Right atrium auricular region (tissue), 2 donors: ENCODE results near the gene SLC2A4RG. TPM values are rescaled to one million over a fixed set of nuclear protein-coding genes. Genes with fewer than 3 reads are reported as not detected.
A peak's percentile ranks its signal among the peaks of the same experiment; 100 is the strongest.

ENCODE experiments used
- DNase-seq: peaks from one replicate; pipeline ENCODE4 v3.0.0-alpha.2; 2019; ENCODE audit warnings: low spot score
- H3K27ac ChIP-seq, 2 donors: fragments of 200-600 bp; sonication (generic); 1 replicate in 1 of 2; 2 replicates in 1 of 2; pipeline ENCODE4 v1.5.1; 2016 to 2019
- H3K27me3 ChIP-seq, 2 donors: fragments of 200-600 bp; sonication (generic); one replicate each; pipeline versions ENCODE4 v1.5.1 to v1.6.0; 2017 to 2019
- H3K36me3 ChIP-seq: fragments of 200-600 bp; sonication (generic); one replicate; pipeline ENCODE4 v1.5.1; 2016
- H3K4me1 ChIP-seq, 2 donors: fragments of 200-600 bp; sonication (generic); one replicate each; pipeline versions ENCODE4 v1.5.1 to v1.6.0; 2017 to 2019
- H3K4me3 ChIP-seq, 2 donors: fragments of 200-600 bp; sonication (generic); 1 replicate in 1 of 2; 2 replicates in 1 of 2; pipeline ENCODE4 v1.5.1; 2017 to 2019; ENCODE audit warnings: mild to moderate bottlenecking in 1 of 2, moderate library complexity in 1 of 2
- H3K9me3 ChIP-seq, 2 donors: fragments of 200-600 bp; sonication (generic); one replicate each; pipeline ENCODE4 v1.5.1; 2019
- CTCF ChIP-seq, 2 donors: fragments of 200-600 bp; sonication (generic); IDR thresholded peaks; one replicate each; pipeline ENCODE4 v1.5.1; 2019; ENCODE audit warnings: antibody characterized with exemption in 2 of 2
- total RNA-seq, 2 donors: library from RNA; depleted of rRNA; stranded (reverse); fragments of >200 nt; gene quantifications; one replicate each; pipeline ENCODE4 v1.1.0, GENCODE V29; 2016

SLC2A4RG gene, protein sequence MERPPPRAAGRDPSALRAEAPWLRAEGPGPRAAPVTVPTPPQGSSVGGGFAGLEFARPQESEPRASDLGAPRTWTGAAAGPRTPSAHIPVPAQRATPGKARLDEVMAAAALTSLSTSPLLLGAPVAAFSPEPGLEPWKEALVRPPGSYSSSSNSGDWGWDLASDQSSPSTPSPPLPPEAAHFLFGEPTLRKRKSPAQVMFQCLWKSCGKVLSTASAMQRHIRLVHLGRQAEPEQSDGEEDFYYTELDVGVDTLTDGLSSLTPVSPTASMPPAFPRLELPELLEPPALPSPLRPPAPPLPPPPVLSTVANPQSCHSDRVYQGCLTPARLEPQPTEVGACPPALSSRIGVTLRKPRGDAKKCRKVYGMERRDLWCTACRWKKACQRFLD
- total RNA-seq = 10 to 100 TPM; 30.1 to 30.7 TPM

- H3K4me3 ChIP-seq = peak within 1 kb of the TSS; percentile 70 to 74
- no peak for TF ChIP-seq CTCF (IDR thresholded peaks at IDR 0.05)
- DNase-seq = no peak
- H3K9me3 ChIP-seq = no peaks in the 10 kb centered on the region
- peaks cover 40% of the 10 kb centered on the region for H3K36me3 ChIP-seq
- no peaks in the 10 kb centered on the region for H3K27me3 ChIP-seq
- H3K27ac ChIP-seq = peak within 1 kb of the TSS; percentile 94
- peaks cover 0 to 40% of the 10 kb centered on the region in 2 donors for H3K4me1 ChIP-seq
Measured at GRCh38 chr20:63739130-63740069, at the start of gene SLC2A4RG. TSS of gene SLC2A4RG (plus strand) at chr20:63739776. CDS start at chr20:63739913, 137 bp downstream.

- Histone ChIP-seq H3K9me3 (no peaks in the 10 kb centered on the region), H3K27ac (no peak overlapping the region), H3K27me3 (no peaks in the 10 kb centered on the region), H3K36me3 (peaks cover 11% of the 10 kb centered on the region), H3K4me3 (no peak overlapping the region), H3K4me1 (peaks cover 0 to 46% of the 10 kb centered on the region in 2 donors)
- DNase-seq = no peak
- no peak for TF ChIP-seq CTCF (IDR thresholded peaks at IDR 0.05)
Measured at GRCh38 chr20:63690003-63690897, 49.3 kb upstream of the SLC2A4RG start.

GRCh38 chr20:63690898-63691710, 48.5 kb upstream of the SLC2A4RG start:
- no peak for DNase-seq
- Histone ChIP-seq H3K36me3 (peaks cover 14% of the 10 kb centered on the region), H3K27me3 (no peaks in the 10 kb centered on the region), H3K9me3 (no peaks in the 10 kb centered on the region), H3K4me3 (no peak overlapping the region), H3K27ac (no peak overlapping the region), H3K4me1 (peaks cover 0 to 46% of the 10 kb centered on the region in 2 donors)
- TF ChIP-seq CTCF (IDR thresholded peaks at IDR 0.05) = no peak

DNA sequence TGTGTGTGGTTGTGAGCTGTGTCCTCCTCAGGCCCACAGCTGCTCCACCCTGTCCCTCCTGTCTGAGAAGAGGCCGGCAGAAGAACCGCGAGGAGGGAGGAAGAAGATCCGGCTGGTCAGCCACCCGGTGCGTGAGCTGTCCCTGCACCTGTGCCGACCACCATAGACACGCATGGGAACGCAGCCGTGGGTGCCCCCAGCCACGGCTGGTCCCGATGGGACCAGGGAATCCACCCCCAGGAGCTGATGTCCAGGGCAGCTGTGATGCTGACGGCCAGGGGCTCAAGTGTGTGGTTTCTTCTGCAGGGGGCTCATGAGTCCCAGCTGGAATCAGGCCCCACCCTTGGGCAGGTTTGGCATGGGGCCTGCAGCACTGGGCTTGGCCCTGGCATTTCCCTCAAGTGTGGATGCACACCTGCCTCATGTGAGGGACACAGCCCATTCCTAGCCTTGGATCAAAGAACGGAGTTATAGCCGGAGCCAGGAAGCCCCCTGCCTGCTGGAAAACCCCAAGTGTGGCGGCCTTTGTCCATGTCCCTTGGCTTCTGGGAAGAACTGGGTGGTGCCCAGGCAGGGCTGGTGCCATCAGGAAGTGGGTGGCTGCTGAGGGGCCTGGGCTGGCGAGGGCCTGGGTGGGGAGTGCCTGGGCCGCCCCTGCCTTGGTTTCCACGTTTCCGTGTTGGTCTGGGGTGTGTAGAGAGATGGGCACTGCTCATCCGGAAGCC, 47.7 kb upstream of the SLC2A4RG start:
- H3K4me3 ChIP-seq = no peak overlapping the region
- DNase-seq = no peak
- no peaks in the 10 kb centered on the region for H3K27me3 ChIP-seq
- H3K36me3 ChIP-seq = peaks cover 14% of the 10 kb centered on the region
- peaks cover 0 to 46% of the 10 kb centered on the region in 2 donors for H3K4me1 ChIP-seq
- no peak overlapping the region for H3K27ac ChIP-seq
- no peak for TF ChIP-seq CTCF (IDR thresholded peaks at IDR 0.05)
- no peaks in the 10 kb centered on the region for H3K9me3 ChIP-seq
